NCI-H524 (cell line): ENCODE measurements around the gene SLC2A10.

Source experiments
- DNase-seq, 2 experiments: peaks; one replicate each; lab custom pipeline; 2025; lab: John Stamatoyannopoulos, UW

SLC2A10 gene

GRCh38 chr20:46703435-46703834, 6.0 kb upstream of the SLC2A10 start:
- DNase-seq, result no peak

- DNase-seq, result no peak
These were observed 4.6 kb upstream of the SLC2A10 start for GRCh38 chr20:46704714-46705377.

- no peak for DNase-seq
These were observed 4.1 kb upstream of the SLC2A10 start for GRCh38 chr20:46705378-46705729.

GRCh38 chr20:46706242-46706641, 3.2 kb upstream of the SLC2A10 start:
- no peak for DNase-seq

GRCh38 chr20:46708172-46708860, 1.1 kb upstream of the SLC2A10 start:
- peak in 1 of 2 experiments; percentile 15 for DNase-seq

- DNase-seq, result no peak
These were observed 392 bp upstream of the SLC2A10 start for GRCh38 chr20:46709055-46709458.

- DNase-seq, result no peak
These were observed 884 bp downstream of the SLC2A10 start for GRCh38 chr20:46710153-46710913.

GRCh38 chr20:46712056-46712636, 2.7 kb downstream of the SLC2A10 start:
- DNase-seq, result peak in 1 of 2 experiments; percentile 48

- no peak for DNase-seq
These were observed 4.7 kb downstream of the SLC2A10 start for GRCh38 chr20:46713957-46714834.

GRCh38 chr20:46715292-46715756, 5.9 kb downstream of the SLC2A10 start:
- no peak for DNase-seq

- peak; percentile 40 to 64 for DNase-seq
These were observed 8.5 kb downstream of the SLC2A10 start for GRCh38 chr20:46717818-46718541.

GRCh38 chr20:46720019-46720418, 10.6 kb downstream of the SLC2A10 start:
- DNase-seq, result no peak

GRCh38 chr20:46720776-46721425, 11.5 kb downstream of the SLC2A10 start:
- no peak for DNase-seq

GRCh38 chr20:46721476-46721875, 12.0 kb downstream of the SLC2A10 start:
- DNase-seq, result no peak

GRCh38 chr20:46722450-46722849, 13.0 kb downstream of the SLC2A10 start:
- no peak for DNase-seq

GRCh38 chr20:46723039-46723438, 13.6 kb downstream of the SLC2A10 start:
- DNase-seq, result no peak

- no peak for DNase-seq
These were observed 15.0 kb downstream of the SLC2A10 start for GRCh38 chr20:46724343-46724959.

GRCh38 chr20:46725186-46726165, 16.0 kb downstream of the SLC2A10 start:
- DNase-seq, result no peak

- DNase-seq, result no peak
These were observed 22.3 kb downstream of the SLC2A10 start for GRCh38 chr20:46731770-46732169.
